ENCODE data around the gene SUMO2. TPM values are rescaled to one million over a fixed set of nuclear protein-coding genes. Genes with fewer than 3 reads are reported as not detected.
"Not testable (repeated sequence)": the region's sequence is repeated elsewhere in the genome, so short reads cannot be mapped to it uniquely, and the experiment has no call there.

SUMO2 gene
- total and polyA plus RNA-seq, 2 of the 4 experiments (the other 2 are of a cell fraction), result 71.3 to 83.7 TPM

GRCh38 chr17:75164606-75165005 is 18.2 kb downstream of the SUMO2 start:
- dilution Hi-C loops (cut with HindIII; ENCODE audit: low sequenced_read_pairs, unreplicated experiment); H4K5ac ChIP-seq (ENCODE audit: low read depth, low read length); H3K56ac ChIP-seq (ENCODE audit: extremely low read depth, insufficient read depth, low read length); H3K27ac ChIP-seq (ENCODE audit: insufficient read depth, low read length); H2BK15ac ChIP-seq (ENCODE audit: low read depth, low read length); H2AFZ ChIP-seq (replicated peaks; ENCODE audit: low read length, poor library complexity); H3K27me3 ChIP-seq (ENCODE audit: control insufficient read depth, insufficient read depth, low read length); H3K9ac ChIP-seq (ENCODE audit: low read depth, low read length); in situ Hi-C loops (cut with MboI; ENCODE audit: low sequenced_read_pairs); H3K4me2 ChIP-seq (ENCODE audit: low read depth, low read length); CTCF ChIA-PET; BruUV-seq (replicated peaks); H3K18ac ChIP-seq (ENCODE audit: low read depth, low read length); H2BK120ac ChIP-seq (ENCODE audit: low read depth, low read length); H2BK20ac ChIP-seq (ENCODE audit: low read depth, low read length); H2AK5ac ChIP-seq (ENCODE audit: low read depth, low read length); H3K9me1 ChIP-seq (ENCODE audit: insufficient read depth, low read length); H4K91ac ChIP-seq (ENCODE audit: insufficient read depth, low read depth, low read length); H2BK5ac ChIP-seq (ENCODE audit: low read depth, low read length, poor library complexity, severe bottlenecking); H4K20me1 ChIP-seq (ENCODE audit: insufficient read depth, low read length); H3K4ac ChIP-seq (ENCODE audit: low read depth, low read length); intact Hi-C loops (cut with micrococcal nuclease); H3K4me1 ChIP-seq (ENCODE audit: control insufficient read depth, insufficient read depth, low read length); ATAC-seq (ENCODE audit: low read depth); H3K9me3 ChIP-seq (ENCODE audit: control insufficient read depth, insufficient read depth, low read length); H3K23ac ChIP-seq (ENCODE audit: low read depth, low read length); H2AK9ac ChIP-seq (replicated peaks; ENCODE audit: low read depth, low read length, poor library complexity); H3K14ac ChIP-seq (replicated peaks; ENCODE audit: low read depth, low read length); H4K8ac ChIP-seq (ENCODE audit: low read depth in 2 of 2, low read length in 2 of 2); H3K4me3 ChIP-seq (ENCODE audit: insufficient read depth, low read depth, low read length); DNase-seq; POLR2A ChIA-PET (ENCODE audit: unreplicated experiment): not testable (repeated sequence)
- WGBS, 2 experiments (ENCODE audit: extremely low coverage in 2 of 2, insufficient read length in 1 of 2), result 95% methylated on average over 9 of the region's 15 CpGs; no CpG with 5 or more reads in 1 of the 2 experiments
- Histone ChIP-seq H3K79me1 (ENCODE audit: low read depth in 1 of 2, low read length in 2 of 2) (peaks cover 6 to 33% of the 10 kb centered on the region in 2 experiments; a peak in 3 of 4 replicates), H3K36me3 (ENCODE audit: control insufficient read depth, insufficient read depth, low read length) (peaks cover 38% of the 10 kb centered on the region)

Measured in IMR-90 (cell line).